Anterior cingulate cortex (tissue), 58 donors: Measurements from ENCODE around the gene ISCU.
"Not testable (repeated sequence)": the region's sequence is repeated elsewhere in the genome, so short reads cannot be mapped to it uniquely, and the experiment has no call there.

Source experiments
- DNase-seq, 58 donors: peaks; one replicate each; lab custom pipeline; 2025; lab: John Stamatoyannopoulos, UW

ISCU gene

DNA sequence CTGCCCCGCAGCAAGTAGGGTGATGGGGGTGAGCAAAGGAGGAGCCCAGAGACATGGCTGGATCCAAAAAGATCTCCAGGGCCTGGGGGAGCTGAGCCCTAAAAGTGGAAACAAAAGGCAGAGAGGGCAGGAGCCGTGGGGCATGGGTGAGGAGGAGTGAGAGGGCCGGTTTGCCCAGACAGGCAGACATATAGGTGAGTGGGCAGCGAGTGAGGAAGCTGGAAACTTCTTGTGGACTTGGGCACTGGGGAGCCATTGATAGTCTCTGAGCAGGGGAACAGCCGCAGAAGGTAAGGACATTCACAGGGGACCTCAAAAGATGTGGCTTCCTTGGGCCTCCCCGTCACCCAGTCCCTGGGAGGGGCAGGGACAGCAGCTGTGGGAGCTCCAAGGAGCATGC, 52.2 kb downstream of the ISCU start:
- DNase-seq: no peak

DNA sequence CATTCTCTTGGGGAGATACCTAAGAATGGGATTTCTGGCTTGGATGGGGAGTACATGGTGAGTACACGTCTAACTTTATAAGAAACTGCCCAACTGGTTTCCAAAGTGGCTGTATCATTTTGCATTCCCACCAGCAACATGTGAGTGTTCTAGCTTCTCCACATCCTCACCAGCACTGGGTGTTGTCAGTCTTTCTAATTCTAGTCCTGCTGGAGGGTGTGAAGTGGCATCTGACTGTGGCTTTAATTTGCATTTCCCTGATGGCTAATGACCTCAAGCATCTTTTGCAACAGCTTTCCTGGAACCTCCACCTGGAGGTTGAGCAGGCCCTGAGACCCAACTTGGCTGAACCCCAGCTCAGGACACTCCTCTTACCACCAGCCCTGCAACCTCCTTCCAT, 53.5 kb downstream of the ISCU start:
- DNase-seq: no peak

DNA sequence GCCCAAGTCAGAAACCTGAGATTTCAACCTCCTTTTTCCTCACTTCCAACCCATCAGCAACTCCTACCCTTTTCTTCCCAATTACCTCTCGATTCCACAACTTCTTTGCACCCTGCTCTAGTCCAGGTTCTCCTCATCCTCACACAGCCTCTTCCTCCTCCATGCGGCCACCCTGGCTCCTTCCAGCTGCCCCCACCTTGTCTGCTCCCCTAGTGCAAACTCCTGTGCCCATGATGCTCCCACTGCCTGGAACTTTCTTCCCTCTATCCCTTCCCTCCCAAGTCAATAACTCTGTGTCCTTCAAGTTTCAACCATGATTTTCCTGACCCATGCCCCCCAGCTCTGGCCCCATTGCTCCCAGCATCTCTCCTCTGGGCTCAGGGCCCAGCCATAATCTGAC, 54.0 kb downstream of the ISCU start:
- DNase-seq: no peak

DNA sequence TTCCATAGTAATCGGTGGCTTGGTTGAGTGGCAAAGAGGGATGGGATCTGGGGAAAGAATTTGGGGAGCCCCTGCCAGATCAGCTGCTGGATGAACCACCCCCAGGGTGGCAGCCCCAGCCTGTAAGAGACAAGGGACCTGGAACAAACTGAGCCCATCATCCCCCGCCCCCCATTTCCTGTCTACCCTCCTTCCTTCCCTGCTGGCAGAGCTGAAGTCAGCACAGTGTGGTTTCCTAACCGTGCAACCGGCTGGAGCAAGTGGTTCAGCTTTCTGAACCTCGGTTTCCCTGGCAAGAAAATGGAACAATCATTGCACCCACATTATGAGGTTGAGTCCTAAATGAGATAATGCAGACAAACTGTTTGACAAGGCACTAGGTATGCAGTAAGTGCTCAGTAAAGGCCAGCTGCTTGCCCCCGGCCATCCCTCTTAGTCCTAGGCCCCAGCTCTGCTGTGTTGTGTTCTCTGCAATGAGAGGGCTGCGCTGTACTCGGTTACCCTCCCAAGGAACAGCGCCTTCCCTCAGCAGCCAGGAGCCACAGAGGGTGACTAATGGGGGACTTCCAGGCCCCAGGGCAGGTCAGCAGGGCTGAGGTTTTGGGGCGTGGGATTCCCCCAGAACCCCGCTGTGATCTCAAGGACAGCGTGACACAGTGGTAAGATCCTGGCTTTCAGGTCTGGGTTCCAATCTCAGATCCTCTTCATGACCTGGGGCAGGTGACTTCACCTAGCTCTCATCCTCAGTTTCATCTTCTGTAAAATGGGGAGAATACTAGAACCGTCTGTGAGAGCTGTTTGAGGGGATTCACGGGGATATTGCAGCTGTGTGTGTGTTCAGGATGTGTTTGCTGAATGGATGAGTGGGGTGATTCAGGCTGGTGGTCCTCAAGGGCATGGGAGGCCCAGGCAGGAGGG, 54.8 kb downstream of the ISCU start:
- peak in 12 of 58 donors; percentile 6 to 30 (median 20) for DNase-seq

DNA sequence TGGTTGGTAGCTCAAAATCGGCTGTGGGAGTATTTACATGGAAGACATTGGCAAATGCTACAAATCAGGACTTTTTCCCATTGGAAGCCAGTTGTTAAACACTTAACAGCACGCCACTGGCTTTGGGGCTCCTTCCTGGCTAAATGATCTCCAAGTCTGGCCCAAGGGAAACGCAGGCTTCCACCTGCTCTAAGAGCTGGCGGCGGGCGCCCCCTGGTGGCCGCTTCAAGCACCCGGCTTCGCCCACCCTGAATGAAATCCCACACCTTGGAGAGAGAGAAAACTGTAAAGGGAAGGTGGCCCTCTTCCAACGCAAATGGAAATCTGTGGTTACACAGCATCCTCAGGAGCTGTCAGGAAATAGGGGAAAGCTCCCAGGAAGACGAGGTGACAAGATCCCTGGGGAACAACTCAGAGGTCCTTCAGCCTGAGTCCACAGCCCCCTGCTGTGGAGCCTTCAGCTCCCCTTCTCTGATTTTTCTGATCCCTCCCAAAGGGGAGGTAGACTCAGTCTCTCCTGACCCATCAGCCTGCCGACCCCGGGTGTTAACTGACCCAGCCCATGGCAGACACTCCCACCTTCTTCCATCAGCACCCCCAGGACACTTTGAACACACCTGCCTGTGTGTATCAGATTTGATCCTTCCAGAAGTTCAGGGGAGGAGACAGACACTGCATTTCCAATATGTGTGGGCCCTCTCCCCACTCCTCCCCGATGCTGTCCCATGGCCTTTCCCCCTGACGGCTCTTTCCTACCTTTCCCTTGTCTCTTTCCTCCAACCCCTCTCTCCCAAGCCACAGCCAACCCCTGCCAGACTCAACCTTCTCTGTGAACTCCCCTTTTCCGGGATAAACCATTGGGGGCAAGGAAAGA, 55.9 kb downstream of the ISCU start:
- peak in 55 of 58 donors; percentile 12 to 89 (median 59) for DNase-seq

DNA sequence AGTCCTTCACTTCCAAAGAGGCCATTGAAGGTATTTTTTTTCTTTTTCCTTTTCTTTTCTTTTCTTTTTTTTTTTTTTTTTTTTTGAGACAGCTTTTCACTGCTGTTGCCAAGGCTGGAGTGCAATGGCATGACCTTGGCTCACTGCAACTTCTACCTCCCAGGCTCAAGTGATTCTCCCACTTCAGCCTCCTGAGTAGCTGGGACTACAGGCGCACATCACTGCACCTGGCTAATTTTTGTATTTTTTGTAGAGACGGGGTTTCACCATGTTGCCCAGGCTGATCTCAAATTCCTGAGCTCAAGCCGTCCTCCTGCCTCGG, 56.5 kb downstream of the ISCU start:
- DNase-seq: not testable (repeated sequence)
